Left ventricle myocardium inferior (tissue), 1 donor: ENCODE measurements around the gene ANKRD39. TPM values are rescaled to one million over a fixed set of nuclear protein-coding genes. Genes with fewer than 3 reads are reported as not detected.

ENCODE experiments used
- DNase-seq: peaks from one replicate; pipeline ENCODE4 v3.0.0-alpha.2; 2020
- H3K27ac ChIP-seq: fragments of 200-600 bp; replicated peaks from 2 replicates; pipeline ENCODE4 v1.8.0; 2021
- H3K27me3 ChIP-seq: fragments of 200-600 bp; 2 replicates; pipeline ENCODE4 v1.8.0; 2021; ENCODE audit warnings: low read depth
- H3K36me3 ChIP-seq: fragments of 200-600 bp; 2 replicates; pipeline ENCODE4 v1.8.0; 2021
- H3K4me1 ChIP-seq: fragments of 200-600 bp; 2 replicates; pipeline ENCODE4 v1.8.0; 2021
- H3K4me3 ChIP-seq: fragments of 200-600 bp; 2 replicates; pipeline ENCODE4 v1.8.0; 2021; ENCODE audit warnings: mild to moderate bottlenecking, moderate library complexity
- H3K9me3 ChIP-seq: fragments of 200-600 bp; replicated peaks from 2 replicates; pipeline ENCODE4 v1.8.0; 2021
- CTCF ChIP-seq: fragments of 200-600 bp; IDR thresholded peaks from 2 replicates; pipeline ENCODE4 v1.8.0; 2021; ENCODE audit warnings: antibody characterized with exemption, mild to moderate bottlenecking, borderline replicate concordance
- intact Hi-C: fragments of 100-400 bp; cut with micrococcal nuclease; formaldehyde crosslinking; loops from one replicate; pipeline ENCODE4 v1.11.0; 2022
- total RNA-seq: library from RNA; stranded (reverse); fragmentation: NEBNext Ultra II Directional; extraction: Animal tissue kit (Norgen Biotek cat#: 25700); gene quantifications from one replicate; pipeline ENCODE4 v1.2.1, GENCODE V29; 2021
- donor health status: DM: no; HTN: yes; CAD: no; lungs with severe emphysema.

ANKRD39 gene
- total RNA-seq, 1 donor from 2014 or later, result 14.3 TPM

DNA sequence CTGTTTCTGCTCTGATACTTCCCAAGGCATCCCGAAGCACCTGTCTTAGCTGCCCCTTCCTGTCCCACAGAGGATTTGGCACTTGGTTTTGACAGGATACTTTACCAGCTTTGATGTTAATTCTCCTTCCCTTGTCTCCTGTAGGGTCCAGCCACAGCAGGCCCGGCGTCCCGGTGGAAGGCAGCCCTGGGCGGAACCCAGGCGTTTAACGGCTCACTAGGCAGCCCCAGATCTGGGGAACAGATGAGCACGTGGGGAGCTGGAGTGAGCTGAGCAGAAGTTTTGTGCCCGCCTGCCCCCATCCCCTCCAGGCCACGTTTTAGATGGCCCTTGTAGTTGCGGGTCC is 25.4 kb downstream of the ANKRD39 start:
- no peak for DNase-seq
- Histone ChIP-seq H3K4me3 (no peak overlapping the region), H3K27me3 (no peaks in the 10 kb centered on the region), H3K36me3 (peaks cover 72% of the 10 kb centered on the region), H3K4me1 (peaks cover 22% of the 10 kb centered on the region), H3K9me3 (no peaks in the 10 kb centered on the region), H3K27ac (peak overlapping the region; percentile 67)
- intact Hi-C loops, result no loop called here
- no peak for TF ChIP-seq CTCF

DNA sequence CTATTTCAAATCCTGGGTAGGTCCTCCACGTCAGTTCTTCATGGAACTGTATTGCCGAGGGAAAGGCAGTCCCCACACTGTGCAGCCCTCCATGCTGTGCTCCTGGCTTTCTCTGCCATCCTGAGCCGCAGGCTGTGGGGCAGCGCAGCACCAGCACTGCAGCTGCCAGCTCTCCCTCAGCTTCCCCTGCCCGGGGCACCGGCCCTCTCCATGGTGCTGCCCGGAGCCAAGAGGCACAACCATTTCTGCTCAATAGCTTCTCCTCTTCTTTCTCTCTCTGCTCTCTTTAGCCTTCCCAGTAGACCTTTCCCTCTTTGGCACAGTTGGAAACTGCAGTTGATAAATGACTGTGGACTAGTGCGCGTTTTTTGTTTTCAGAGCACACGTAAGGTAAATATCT is 26.1 kb downstream of the ANKRD39 start:
- TF ChIP-seq CTCF, result no peak
- intact Hi-C loops, result no loop called here
- Histone ChIP-seq H3K9me3 (no peaks in the 10 kb centered on the region), H3K36me3 (peaks cover 75% of the 10 kb centered on the region), H3K4me3 (no peak overlapping the region), H3K4me1 (peaks cover 22% of the 10 kb centered on the region), H3K27me3 (no peaks in the 10 kb centered on the region), H3K27ac (peak overlapping the region; percentile 5)
- no peak for DNase-seq

GRCh38 chr2:96830044-96830562 is 27.7 kb downstream of the ANKRD39 start:
- no peak overlapping the region for H3K27ac ChIP-seq
- intact Hi-C loops, result no loop called here
- H3K4me1 ChIP-seq, result peaks cover 22% of the 10 kb centered on the region
- no peaks in the 10 kb centered on the region for H3K9me3 ChIP-seq
- no peak for TF ChIP-seq CTCF
- H3K27me3 ChIP-seq, result no peaks in the 10 kb centered on the region
- H3K36me3 ChIP-seq, result peaks cover 90% of the 10 kb centered on the region
- H3K4me3 ChIP-seq, result no peak overlapping the region
- no peak for DNase-seq

DNA sequence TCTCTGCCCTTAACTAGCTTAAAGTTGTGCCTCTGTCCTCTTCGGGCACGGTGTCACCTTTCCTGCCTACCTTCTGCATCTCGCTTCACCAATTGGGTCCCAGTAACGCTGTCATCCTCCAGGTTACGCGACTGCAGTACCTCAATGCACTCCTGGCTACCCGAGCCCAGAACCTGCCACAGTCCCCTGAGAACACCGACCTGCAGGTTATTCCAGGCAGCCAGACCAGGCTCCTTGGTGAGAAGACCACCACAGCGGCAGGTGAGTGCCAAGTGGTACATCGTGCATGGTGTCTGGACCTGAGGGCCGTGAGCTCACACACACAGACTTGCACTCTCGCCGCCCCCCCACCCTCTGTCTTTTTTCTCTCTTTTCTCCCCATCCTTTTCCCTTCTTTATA is 28.9 kb downstream of the ANKRD39 start:
- Histone ChIP-seq H3K27ac (no peak overlapping the region), H3K4me1 (peaks cover 30% of the 10 kb centered on the region)
- no peak for DNase-seq

DNA sequence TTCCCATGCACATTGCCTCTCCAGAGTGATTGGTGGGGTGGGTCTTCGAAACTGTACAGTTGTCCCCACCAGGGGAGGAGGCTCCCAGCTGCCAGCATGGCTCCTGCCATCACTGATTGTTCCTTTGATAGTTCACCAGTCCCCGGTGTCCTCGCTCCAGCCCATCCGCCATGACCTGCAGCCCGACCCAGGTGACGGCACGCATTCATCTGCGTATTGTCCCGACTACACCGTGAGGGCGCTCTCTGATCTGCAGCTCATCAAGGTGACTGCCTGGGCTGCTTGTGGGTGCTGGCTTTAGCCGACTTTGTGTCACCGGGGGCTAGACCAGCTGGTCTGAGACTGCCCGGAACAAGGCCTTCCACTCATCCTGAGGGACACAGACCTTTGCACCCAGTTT is 29.4 kb downstream of the ANKRD39 start:
- Histone ChIP-seq H3K27ac (no peak overlapping the region), H3K9me3 (no peaks in the 10 kb centered on the region), H3K27me3 (no peaks in the 10 kb centered on the region), H3K36me3 (peaks cover 91% of the 10 kb centered on the region), H3K4me1 (peaks cover 32% of the 10 kb centered on the region), H3K4me3 (no peak overlapping the region)
- no peak for TF ChIP-seq CTCF
- no peak for DNase-seq
- intact Hi-C loops, result no loop called here

More for the DNA sequence above, 28.9 kb downstream of the ANKRD39 start:
- H3K27me3 ChIP-seq, result no peaks in the 10 kb centered on the region
- no peaks in the 10 kb centered on the region for H3K9me3 ChIP-seq
- H3K4me3 ChIP-seq, result no peak overlapping the region
- peaks cover 89% of the 10 kb centered on the region for H3K36me3 ChIP-seq
- no peak for TF ChIP-seq CTCF
- intact Hi-C loops, result no loop called here
